CD4-positive, alpha-beta T cell treated with Interleukin-15 for 4 hours (primary cell): ENCODE results near the gene ZMYND10.

Experiments
- DNase-seq: peaks from one replicate; pipeline ENCODE4 v3.0.0-alpha.2; 2020; ENCODE audit warnings: low spot score

ZMYND10 gene

DNA sequence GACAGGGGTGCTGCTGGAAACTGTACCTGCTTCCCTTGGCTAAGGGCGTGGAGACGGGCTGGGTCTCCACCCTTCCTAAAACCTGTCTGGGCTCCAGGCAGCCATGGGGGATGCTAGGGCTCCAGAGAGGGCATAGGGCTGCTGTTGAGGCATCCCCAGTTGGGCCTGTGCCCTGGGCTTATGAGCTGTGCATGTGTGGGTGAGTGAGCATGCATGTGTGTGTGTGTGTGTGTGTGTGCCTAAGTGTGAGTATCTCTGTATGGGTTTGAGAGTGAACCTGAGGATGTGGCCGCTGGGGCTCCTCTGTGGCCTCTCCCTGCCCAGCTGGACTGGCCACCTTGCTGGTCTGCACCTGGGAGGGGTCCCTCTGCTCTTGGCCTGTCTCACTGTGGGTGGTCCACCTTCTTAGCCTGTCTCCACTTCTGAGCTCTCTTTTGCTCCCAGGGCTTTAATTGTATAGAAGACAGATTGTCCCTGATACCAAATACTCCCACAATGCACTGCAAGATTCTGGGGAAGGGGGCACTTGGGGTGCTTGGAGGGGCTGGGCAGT is 25.7 kb upstream of the ZMYND10 start:
- DNase-seq: no peak

GRCh38 chr3:50370594-50370993 is 25.1 kb upstream of the ZMYND10 start:
- no peak for DNase-seq

DNA sequence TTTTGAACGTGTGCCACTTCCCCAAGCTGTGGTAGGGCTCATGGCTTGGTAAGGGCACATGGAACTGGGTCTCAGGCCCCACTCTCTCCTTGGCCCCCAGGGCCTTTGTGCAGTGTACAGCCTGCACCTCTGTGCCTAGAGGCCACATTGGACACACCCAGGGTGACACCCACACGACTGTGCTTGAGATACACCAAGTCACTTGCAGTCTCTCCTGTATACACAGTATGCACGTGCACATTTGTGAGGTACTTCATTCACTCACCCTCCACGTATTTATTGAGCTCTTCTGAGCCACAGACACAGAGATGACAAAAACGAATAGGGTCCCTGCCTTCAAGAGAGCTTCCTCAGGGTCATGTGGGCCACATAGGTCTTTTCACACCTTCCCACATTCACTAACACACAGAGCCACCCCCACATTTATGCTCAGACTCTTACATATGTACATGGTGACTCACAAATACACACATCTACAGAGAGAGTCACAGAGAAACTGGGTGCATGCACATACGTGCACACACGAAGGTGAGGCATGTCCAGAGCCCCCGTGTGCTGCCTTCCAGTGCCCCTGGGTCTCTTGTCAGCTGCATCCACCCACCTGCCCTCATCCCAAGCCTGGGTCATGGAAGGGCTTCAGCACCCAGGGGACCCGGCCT is 23.6 kb upstream of the ZMYND10 start:
- DNase-seq: no peak

- no peak for DNase-seq
These were observed 20.3 kb upstream of the ZMYND10 start for GRCh38 chr3:50365842-50366220.

DNA sequence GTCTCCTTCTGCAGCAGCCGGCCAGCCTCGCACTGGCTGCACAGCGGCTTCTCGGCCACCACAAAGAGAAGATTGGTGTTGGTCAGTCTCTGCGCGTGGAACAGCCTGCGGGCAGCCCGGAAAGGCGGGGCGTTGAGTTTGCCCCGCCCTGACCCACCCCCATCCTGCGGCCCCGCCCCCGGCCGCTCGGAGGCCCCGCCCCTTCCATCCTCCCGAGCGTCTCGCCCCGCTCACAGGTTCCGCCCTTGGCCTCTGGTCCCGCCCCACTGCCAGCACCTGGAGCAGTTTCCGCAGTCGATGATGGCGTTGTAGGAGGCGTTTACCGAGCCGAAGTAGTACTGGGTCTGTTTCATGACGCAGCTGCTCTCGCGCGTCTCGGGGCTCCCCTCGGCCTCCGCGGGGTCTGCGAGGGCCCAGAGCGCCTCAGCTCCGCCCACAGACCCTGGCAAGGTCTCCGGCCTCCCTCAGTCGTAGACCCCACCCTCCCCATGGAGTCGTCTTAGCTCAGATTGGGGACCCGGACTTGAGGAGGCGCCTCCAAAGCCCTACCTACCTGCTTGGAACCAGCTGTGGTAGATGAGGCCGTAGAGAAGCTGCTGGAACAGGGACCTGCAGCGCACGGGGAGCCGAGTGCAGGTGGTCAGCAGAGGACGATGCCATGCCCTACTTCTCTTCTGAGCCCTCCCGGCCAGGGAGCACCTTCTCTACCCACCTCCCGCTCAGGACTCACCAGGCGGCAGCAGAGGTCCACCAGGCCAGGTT is 19.7 kb upstream of the ZMYND10 start:
- DNase-seq: peak; percentile 94

- no peak for DNase-seq
These were observed 19.1 kb upstream of the ZMYND10 start for GRCh38 chr3:50364573-50365079.

DNA sequence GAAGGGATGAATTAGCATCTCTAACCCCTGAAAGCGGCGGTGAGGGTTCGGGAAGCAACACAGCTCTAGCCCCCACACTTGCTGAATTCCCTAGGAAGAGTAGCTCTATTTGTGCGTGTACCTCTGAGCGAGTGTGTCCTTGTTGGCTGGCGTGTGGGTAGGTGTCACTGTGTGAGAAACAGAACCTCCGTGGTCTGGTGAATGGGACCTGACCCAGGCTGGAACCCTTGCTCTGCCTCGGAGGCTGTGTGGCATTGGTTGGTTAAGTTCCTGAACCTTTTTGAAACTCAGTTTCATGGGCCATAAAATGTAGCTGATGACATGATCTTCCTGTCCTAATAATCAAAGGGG is 14.2 kb upstream of the ZMYND10 start:
- no peak for DNase-seq

DNA sequence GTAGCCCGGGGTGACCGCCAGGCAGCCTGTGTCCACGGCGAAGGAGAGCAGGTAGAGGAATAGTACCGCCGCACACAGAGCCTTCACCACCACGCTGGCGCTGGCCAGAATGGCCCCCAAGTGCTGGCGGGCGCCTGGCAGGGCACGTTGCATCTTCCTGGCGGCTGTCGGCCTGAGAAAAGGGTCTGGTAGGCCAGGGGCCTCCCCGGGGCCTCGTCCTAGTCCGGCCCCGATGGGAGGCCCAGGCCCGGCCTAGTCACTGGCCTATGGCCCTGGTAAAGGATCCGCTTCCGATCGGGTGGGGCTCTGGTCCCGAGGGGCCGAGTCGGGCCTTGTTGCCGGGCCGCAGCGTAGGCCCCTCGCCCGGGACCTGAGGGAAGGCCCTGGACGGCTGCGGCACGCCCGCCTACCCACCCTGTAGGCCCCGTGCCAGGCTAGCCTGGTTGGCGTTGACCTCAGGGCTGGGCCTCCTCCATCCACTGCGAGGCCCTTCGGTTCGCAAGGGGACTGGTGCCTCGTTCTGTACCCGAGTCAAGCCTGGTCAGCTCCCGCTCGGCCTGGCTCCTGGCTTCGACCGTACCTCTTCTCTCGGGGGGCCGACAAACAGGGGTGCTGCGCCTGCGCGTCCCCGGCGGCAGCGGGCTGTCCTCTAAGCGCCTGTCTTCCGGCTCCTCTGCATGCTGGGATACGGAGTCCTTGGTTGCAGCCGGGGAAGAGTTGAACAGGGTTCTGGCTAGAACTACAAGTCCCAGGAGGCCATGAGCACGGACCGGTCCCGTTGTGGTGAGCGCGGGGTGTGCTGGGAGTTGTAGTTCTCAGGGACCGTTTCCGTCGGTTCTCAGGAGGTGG is 13.6 kb upstream of the ZMYND10 start, which contains the start of gene TMEM115:
TMEM115 (minus strand) TSS at position 611 of the 849 bp plus-strand sequence; CDS start at position 153, 458 bp downstream.
- peak; percentile 97 for DNase-seq

- DNase-seq: no peak
These were observed 12.9 kb upstream of the ZMYND10 start for GRCh38 chr3:50358355-50358910.

- DNase-seq: no peak
These were observed 11.9 kb upstream of the ZMYND10 start for GRCh38 chr3:50357481-50357880.

DNA sequence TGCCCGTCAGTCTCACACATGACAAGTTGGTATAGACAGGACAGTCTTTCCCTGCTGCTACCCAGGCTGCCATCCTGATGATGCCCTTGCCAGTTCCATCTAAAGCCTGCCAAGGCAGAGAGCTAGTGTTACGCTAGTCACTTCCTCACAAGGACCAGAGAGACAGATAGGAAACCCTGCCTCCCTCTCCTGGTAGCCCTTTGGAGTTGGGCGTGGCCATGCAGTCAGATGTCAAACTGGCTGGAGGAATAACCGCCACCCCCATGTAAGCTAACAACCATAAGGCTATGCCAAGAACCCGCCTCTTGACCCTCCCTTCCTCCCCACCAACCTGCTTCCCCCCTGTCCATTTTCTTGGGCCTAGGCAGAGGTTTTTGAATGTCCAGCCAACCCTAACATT is 11.0 kb upstream of the ZMYND10 start:
- no peak for DNase-seq

DNA sequence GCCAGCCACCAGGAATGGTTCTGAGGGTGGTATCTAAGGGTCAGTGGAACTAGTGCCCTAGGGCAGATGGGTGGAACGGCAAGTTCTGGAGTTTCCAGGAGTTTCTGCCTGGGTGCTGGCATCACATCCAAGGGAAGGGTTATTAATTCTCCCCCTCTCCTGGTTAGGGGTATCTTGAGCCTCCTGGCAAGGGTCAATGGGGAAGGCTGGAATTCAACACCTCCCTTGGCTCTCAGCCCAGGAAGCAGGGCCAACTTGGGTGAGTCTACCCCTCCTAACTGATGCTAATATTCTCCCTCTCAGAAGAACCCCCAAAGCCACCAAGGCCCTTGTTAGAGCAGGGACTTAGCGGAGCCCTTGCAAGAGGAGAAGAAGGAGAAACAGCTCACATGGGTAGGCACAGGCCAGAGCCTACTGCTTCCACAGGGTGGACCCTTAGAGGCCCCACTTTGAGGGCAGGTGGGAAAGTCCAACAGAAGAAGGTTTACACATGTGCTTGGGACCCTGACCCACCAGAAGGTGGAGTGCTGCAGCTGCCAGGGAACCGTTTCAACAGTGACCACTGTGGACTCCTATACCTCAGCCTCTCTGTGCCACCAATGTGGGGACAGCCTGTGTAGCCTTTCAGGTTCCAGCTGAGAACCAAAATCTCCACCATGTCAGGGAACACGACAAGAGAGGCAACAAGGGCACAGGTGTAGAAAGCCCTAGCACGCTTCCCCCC is 10.5 kb upstream of the ZMYND10 start:
- no peak for DNase-seq

GRCh38 chr3:50354850-50355249 is 9.3 kb upstream of the ZMYND10 start:
- DNase-seq: no peak

DNA sequence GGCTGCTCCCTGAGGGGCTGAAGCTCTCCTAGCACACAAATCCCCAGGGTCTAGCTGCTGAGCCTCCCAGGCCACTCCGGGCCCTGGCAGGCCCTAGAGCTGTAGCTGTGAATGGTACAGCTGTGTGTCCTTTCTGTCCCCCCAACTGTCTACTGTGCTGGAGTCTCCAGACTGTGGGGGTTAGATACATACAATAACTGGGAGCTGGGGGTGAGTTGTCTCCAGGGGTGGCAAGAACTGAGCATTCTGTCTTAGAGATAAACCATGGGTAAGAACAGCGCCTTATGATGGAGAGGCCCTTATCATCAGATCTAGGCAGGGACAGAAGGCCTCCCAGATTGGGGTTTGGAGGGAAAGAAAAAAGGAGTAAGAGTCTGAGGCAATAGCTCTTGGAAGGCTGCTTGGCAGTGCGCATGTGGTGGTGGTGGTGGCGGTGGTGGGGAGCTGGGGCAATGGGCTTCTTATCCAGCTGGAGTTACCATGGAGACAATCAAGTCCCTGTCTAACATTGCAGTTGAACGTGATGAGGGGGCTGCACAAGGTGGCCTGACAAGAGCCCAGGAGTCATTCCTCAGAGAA is 8.7 kb upstream of the ZMYND10 start:
- DNase-seq: no peak

DNA sequence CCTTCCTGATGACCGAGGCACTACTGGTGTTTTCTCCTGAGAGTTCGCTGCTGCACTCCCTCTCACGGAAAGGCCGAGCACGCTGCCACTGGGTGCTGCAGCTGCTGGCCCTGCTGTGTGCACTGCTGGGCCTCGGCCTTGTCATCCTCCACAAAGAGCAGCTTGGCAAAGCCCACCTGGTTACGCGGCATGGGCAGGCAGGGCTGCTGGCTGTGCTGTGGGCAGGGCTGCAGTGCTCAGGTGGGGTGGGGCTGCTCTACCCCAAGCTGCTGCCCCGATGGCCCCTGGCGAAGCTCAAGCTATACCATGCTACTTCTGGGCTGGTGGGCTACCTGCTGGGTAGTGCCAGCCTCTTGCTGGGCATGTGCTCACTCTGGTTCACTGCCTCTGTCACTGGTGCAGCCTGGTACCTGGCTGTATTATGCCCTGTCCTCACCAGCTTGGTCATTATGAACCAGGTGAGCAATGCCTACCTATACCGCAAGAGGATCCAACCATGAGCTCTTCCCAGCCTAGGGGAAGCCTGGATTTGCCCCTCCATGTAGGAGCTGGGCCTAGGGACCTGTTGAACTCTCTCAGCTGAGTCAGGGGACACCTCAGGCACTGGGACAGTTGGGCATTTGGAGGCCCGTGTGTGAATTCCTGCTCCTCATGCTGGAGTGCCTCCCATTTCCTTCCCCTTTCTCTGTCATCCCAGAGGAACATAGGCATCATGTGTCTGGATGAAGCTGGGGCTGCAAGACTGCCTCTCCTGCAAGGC is 7.9 kb upstream of the ZMYND10 start:
- DNase-seq: no peak

GRCh38 chr3:50352781-50353180 is 7.2 kb upstream of the ZMYND10 start:
- no peak for DNase-seq

- DNase-seq: no peak
These were observed 5.8 kb upstream of the ZMYND10 start for GRCh38 chr3:50351323-50351697.

GRCh38 chr3:50350527-50351322 is 5.2 kb upstream of the ZMYND10 start, which contains the start of the genes CYB561D2 and NPRL2:
Gene CYB561D2, plus strand, starts transcription at chr3:50350862. Its CDS starts 572 bp downstream, at chr3:50351434.
Gene NPRL2, minus strand, starts transcription at chr3:50350775. Its CDS starts 123 bp downstream, at chr3:50350652.
- peak; percentile 99 for DNase-seq

- DNase-seq: no peak
These were observed 4.6 kb upstream of the ZMYND10 start for GRCh38 chr3:50350213-50350526.
